Osteoblast (primary cell): ENCODE results near the gene PARVG. TPM values are rescaled to one million over a fixed set of nuclear protein-coding genes. Genes with fewer than 3 reads are reported as not detected.

Experiments used
- DNase-seq: peaks from one replicate; pipeline ENCODE4 v3.0.0; 2011; ENCODE audit warnings: low spot score, mixed read lengths; ENCODE audit not compliant: insufficient read length; ENCODE audit errors: missing footprints
- H2AFZ ChIP-seq: 2 replicates; pipeline ENCODE4 v1.6.0; 2011; ENCODE audit warnings: mild to moderate bottlenecking, low read length
- H3K27ac ChIP-seq: 2 replicates; pipeline ENCODE4 v1.5.1; 2011; ENCODE audit warnings: mild to moderate bottlenecking, low read depth, low read length, moderate library complexity
- H3K27me3 ChIP-seq: 2 replicates; pipeline ENCODE4 v1.6.0; 2012; ENCODE audit warnings: mild to moderate bottlenecking, control low read depth, inconsistent platforms, low read length, moderate library complexity; ENCODE audit not compliant: insufficient read depth
- H3K36me3 ChIP-seq: 2 replicates; pipeline ENCODE4 v1.5.1; 2011; ENCODE audit warnings: mild to moderate bottlenecking, low read length, control low read depth, moderate library complexity; ENCODE audit not compliant: insufficient read depth
- H3K4me1 ChIP-seq: 2 replicates; pipeline ENCODE4 v1.5.1; 2011; ENCODE audit warnings: mild to moderate bottlenecking, low read length, control low read depth, moderate library complexity; ENCODE audit not compliant: insufficient read depth
- H3K4me2 ChIP-seq: 2 replicates; pipeline ENCODE4 v1.6.0; 2011; ENCODE audit warnings: mild to moderate bottlenecking, low read length; ENCODE audit not compliant: insufficient read depth
- H3K4me3 ChIP-seq: fragments of 200-600 bp; sonication (generic); 3 replicates; pipeline ENCODE4 v1.5.1; 2012; ENCODE audit warnings: mild to moderate bottlenecking, low read length, inconsistent platforms; ENCODE audit not compliant: insufficient read depth
- H3K79me2 ChIP-seq: 2 replicates; pipeline ENCODE4 v1.6.0; 2012; ENCODE audit warnings: mild to moderate bottlenecking, low read length, control low read depth, inconsistent platforms; ENCODE audit not compliant: insufficient read depth
- H3K9me3 ChIP-seq: 2 replicates; pipeline ENCODE4 v1.5.1; 2011; ENCODE audit warnings: low read depth, low read length, control low read depth
- H4K20me1 ChIP-seq: 2 replicates; pipeline ENCODE4 v1.6.0; 2012; ENCODE audit warnings: mild to moderate bottlenecking, low read length, control low read depth; ENCODE audit not compliant: insufficient read depth
- CTCF ChIP-seq: IDR thresholded peaks from 2 replicates; pipeline ENCODE4 v1.5.1; 2011; ENCODE audit warnings: mild to moderate bottlenecking, low read depth, low read length, moderate library complexity; ENCODE audit errors: extremely low read depth
- total RNA-seq: library from RNA; depleted of rRNA; stranded (reverse); fragments of >200 nt; gene quantifications from 2 replicates; pipeline ENCODE4 v1.2.3, GENCODE V29; 2012

The PARVG gene
- total RNA-seq, 1 donor: 1.1 TPM

GRCh38 chr22:44147008-44147645 lies 33.6 kb upstream of the PARVG start:
- DNase-seq: no peak
- Histone ChIP-seq H3K4me2 (no peak overlapping the region), H3K27me3 (no peaks in the 10 kb centered on the region), H3K27ac (no peak overlapping the region), H3K9me3 (no peaks in the 10 kb centered on the region), H4K20me1 (no peaks in the 10 kb centered on the region), H3K36me3 (no peaks in the 10 kb centered on the region), H3K79me2 (no peaks in the 10 kb centered on the region), H2AFZ (no peak overlapping the region), H3K4me3 (no peak overlapping the region), H3K4me1 (peaks cover 21% of the 10 kb centered on the region)
- no peak for TF ChIP-seq CTCF

- TF ChIP-seq CTCF: no peak
- Histone ChIP-seq H3K27ac (no peak overlapping the region), H3K9me3 (no peaks in the 10 kb centered on the region), H3K79me2 (no peaks in the 10 kb centered on the region), H2AFZ (no peak overlapping the region), H4K20me1 (no peaks in the 10 kb centered on the region), H3K4me2 (no peak overlapping the region), H3K36me3 (no peaks in the 10 kb centered on the region), H3K4me3 (no peak overlapping the region), H3K27me3 (no peaks in the 10 kb centered on the region), H3K4me1 (peaks cover 21% of the 10 kb centered on the region)
- peak; percentile 81 for DNase-seq
These were observed 32.7 kb upstream of the PARVG start for GRCh38 chr22:44147821-44148574.

- peak; percentile 95 for DNase-seq
- H3K36me3 ChIP-seq: no peaks in the 10 kb centered on the region
- no peaks in the 10 kb centered on the region for H3K9me3 ChIP-seq
- peaks cover 14% of the 10 kb centered on the region for H3K4me1 ChIP-seq
- no peak overlapping the region for H3K4me3 ChIP-seq
- no peak for TF ChIP-seq CTCF
- H3K4me2 ChIP-seq: peak overlapping the region; percentile 22
- no peaks in the 10 kb centered on the region for H3K27me3 ChIP-seq
- peak overlapping the region; percentile 28 for H2AFZ ChIP-seq
- no peaks in the 10 kb centered on the region for H4K20me1 ChIP-seq
- no peak overlapping the region for H3K27ac ChIP-seq
- no peaks in the 10 kb centered on the region for H3K79me2 ChIP-seq
These were observed 29.0 kb upstream of the PARVG start for GRCh38 chr22:44151676-44152075.

GRCh38 chr22:44153710-44154109 lies 27.0 kb upstream of the PARVG start:
- DNase-seq: no peak
- Histone ChIP-seq H3K36me3 (no peaks in the 10 kb centered on the region), H3K4me3 (no peak overlapping the region), H3K4me1 (peaks cover 7% of the 10 kb centered on the region), H3K27me3 (no peaks in the 10 kb centered on the region), H3K79me2 (no peaks in the 10 kb centered on the region), H2AFZ (no peak overlapping the region), H3K9me3 (no peaks in the 10 kb centered on the region), H3K4me2 (no peak overlapping the region), H3K27ac (no peak overlapping the region), H4K20me1 (no peaks in the 10 kb centered on the region)
- TF ChIP-seq CTCF: no peak
